ENCODE measurements around the gene G6PC3.

Gene G6PC3

GRCh38 chr17:44102849-44103622 lies 32.5 kb downstream of the G6PC3 start:
- TF ChIP-seq GATA3 (IDR thresholded peaks at IDR 0.05; ENCODE audit: low read depth, low read length): no peak
- no peak for TF ChIP-seq GATA2 (IDR thresholded peaks at IDR 0.05; ENCODE audit: low read depth, low read length)

GRCh38 chr17:44105483-44105882 lies 34.9 kb downstream of the G6PC3 start:
- no peak for TF ChIP-seq GATA3 (IDR thresholded peaks at IDR 0.05; ENCODE audit: low read depth, low read length)
- TF ChIP-seq GATA2 (IDR thresholded peaks at IDR 0.05; ENCODE audit: low read depth, low read length): no peak

- TF ChIP-seq GATA2 (IDR thresholded peaks at IDR 0.05; ENCODE audit: low read depth, low read length) (no peak), GATA3 (IDR thresholded peaks at IDR 0.05; ENCODE audit: low read depth, low read length) (no peak)
Measured at GRCh38 chr17:44105941-44106340, 35.4 kb downstream of the G6PC3 start.

- no peak for TF ChIP-seq GATA3 (IDR thresholded peaks at IDR 0.05; ENCODE audit: low read depth, low read length)
Measured at GRCh38 chr17:44106801-44107200, 36.3 kb downstream of the G6PC3 start.

- TF ChIP-seq GATA2 (IDR thresholded peaks at IDR 0.05; ENCODE audit: low read depth, low read length) (no peak), GATA3 (IDR thresholded peaks at IDR 0.05; ENCODE audit: low read depth, low read length) (no peak)
Measured at GRCh38 chr17:44108440-44109311, 38.1 kb downstream of the G6PC3 start.

GRCh38 chr17:44109312-44109630 lies 38.7 kb downstream of the G6PC3 start:
- TF ChIP-seq GATA3 (IDR thresholded peaks at IDR 0.05; ENCODE audit: low read depth, low read length) (no peak), GATA2 (IDR thresholded peaks at IDR 0.05; ENCODE audit: low read depth, low read length) (no peak)

GRCh38 chr17:44110011-44110686 lies 39.6 kb downstream of the G6PC3 start:
- no peak for TF ChIP-seq GATA2 (IDR thresholded peaks at IDR 0.05; ENCODE audit: low read depth, low read length)
- no peak for TF ChIP-seq GATA3 (IDR thresholded peaks at IDR 0.05; ENCODE audit: low read depth, low read length)

GRCh38 chr17:44110823-44111633 lies 40.5 kb downstream of the G6PC3 start:
- TF ChIP-seq GATA2 (IDR thresholded peaks at IDR 0.05; ENCODE audit: low read depth, low read length): no peak
- no peak for TF ChIP-seq GATA3 (IDR thresholded peaks at IDR 0.05; ENCODE audit: low read depth, low read length)

- no peak for TF ChIP-seq GATA3 (IDR thresholded peaks at IDR 0.05; ENCODE audit: low read depth, low read length)
- TF ChIP-seq GATA2 (IDR thresholded peaks at IDR 0.05; ENCODE audit: low read depth, low read length): no peak
Measured at GRCh38 chr17:44111777-44112176, 41.2 kb downstream of the G6PC3 start.

GRCh38 chr17:44112284-44113280 lies 42.0 kb downstream of the G6PC3 start:
- TF ChIP-seq GATA3 (IDR thresholded peaks at IDR 0.05; ENCODE audit: low read depth, low read length) (no peak), GATA2 (IDR thresholded peaks at IDR 0.05; ENCODE audit: low read depth, low read length) (no peak)

- TF ChIP-seq GATA3 (IDR thresholded peaks at IDR 0.05; ENCODE audit: low read depth, low read length): no peak
- no peak for TF ChIP-seq GATA2 (IDR thresholded peaks at IDR 0.05; ENCODE audit: low read depth, low read length)
Measured at GRCh38 chr17:44113382-44113781, 42.8 kb downstream of the G6PC3 start.

All from SH-SY5Y (cell line).